Tibial artery (tissue), 4 donors: Measurements from ENCODE around the gene LRRC4B.
A peak's percentile ranks its signal among the peaks of the same experiment; 100 is the strongest.

ENCODE experiments used
- DNase-seq, 2 donors: peaks; one replicate each; pipeline ENCODE4 v3.0.0-alpha.2; 2019
- H3K27ac ChIP-seq, 2 donors: fragments of 200-600 bp; sonication (generic) in 1 of 2; 1 replicate in 1 of 2; 2 replicates in 1 of 2; pipeline ENCODE4 v1.5.1; 2018 to 2019; ENCODE audit warnings: mild to moderate bottlenecking in 1 of 2
- H3K27me3 ChIP-seq, 2 donors: fragments of 200-600 bp; sonication (generic) in 1 of 2; one replicate each; pipeline versions ENCODE4 v1.5.1 to v1.6.0; 2016 to 2019
- H3K36me3 ChIP-seq, 3 donors: fragments of 200-600 bp; sonication (generic) in 2 of 3; one replicate each; pipeline ENCODE4 v1.5.1; 2016 to 2019; ENCODE audit warnings: mild to moderate bottlenecking in 2 of 3
- H3K4me1 ChIP-seq, 4 donors: fragments of 200-600 bp; sonication (generic) in 2 of 4; 1 replicate in 3 of 4; 2 replicates in 1 of 4; pipeline ENCODE4 v1.5.1; 2016 to 2019
- H3K4me3 ChIP-seq, 2 donors: fragments of 200-600 bp; sonication (generic) in 1 of 2; 1 replicate in 1 of 2; 2 replicates in 1 of 2; pipeline ENCODE4 v1.5.1; 2018 to 2019; ENCODE audit warnings: mild to moderate bottlenecking in 2 of 2
- H3K9me3 ChIP-seq, 3 donors: fragments of 200-600 bp; sonication (generic) in 1 of 3; one replicate each; pipeline ENCODE4 v1.5.1; 2016 to 2019
- CTCF ChIP-seq, 2 experiments: fragments of 200-600 bp in 1 of 2; fragments of 450-650 bp in 1 of 2; IDR thresholded peaks; one replicate each; pipeline ENCODE4 v1.5.1; 2017 to 2019; ENCODE audit warnings: antibody characterized with exemption in 2 of 2, mild to moderate bottlenecking in 1 of 2, moderate library complexity in 1 of 2
- intact Hi-C: fragments of 100-400 bp; cut with DNase I; formaldehyde crosslinking; loops from one replicate; pipeline ENCODE4 v1.15.0; 2023; ENCODE audit warnings: low total_unique reads

LRRC4B gene

GRCh38 chr19:50501186-50501567 is 67.1 kb downstream of the LRRC4B start:
- intact Hi-C loops: no loop called here
- Histone ChIP-seq H3K27ac (no peak overlapping the region), H3K27me3 (peaks cover 0 to 10% of the 10 kb centered on the region in 2 donors), H3K36me3 (peaks cover 0 to 11% (median 10%) of the 10 kb centered on the region in 3 donors), H3K4me1 (no peaks in the 10 kb centered on the region), H3K4me3 (no peak overlapping the region), H3K9me3 (no peaks in the 10 kb centered on the region)
- no peak for DNase-seq
- no peak for TF ChIP-seq CTCF (IDR thresholded peaks at IDR 0.05)

GRCh38 chr19:50500753-50501151 is 67.5 kb downstream of the LRRC4B start:
- no peak for DNase-seq
- H3K27ac ChIP-seq: no peak overlapping the region
- H3K4me3 ChIP-seq: no peak overlapping the region
- H3K27me3 ChIP-seq: peaks cover 0 to 10% of the 10 kb centered on the region in 2 donors
- intact Hi-C loops: no loop called here
- TF ChIP-seq CTCF (IDR thresholded peaks at IDR 0.05): no peak
- H3K36me3 ChIP-seq: peaks cover 0 to 7% (median 6%) of the 10 kb centered on the region in 3 donors
- no peaks in the 10 kb centered on the region for H3K4me1 ChIP-seq
- H3K9me3 ChIP-seq: no peaks in the 10 kb centered on the region

DNA sequence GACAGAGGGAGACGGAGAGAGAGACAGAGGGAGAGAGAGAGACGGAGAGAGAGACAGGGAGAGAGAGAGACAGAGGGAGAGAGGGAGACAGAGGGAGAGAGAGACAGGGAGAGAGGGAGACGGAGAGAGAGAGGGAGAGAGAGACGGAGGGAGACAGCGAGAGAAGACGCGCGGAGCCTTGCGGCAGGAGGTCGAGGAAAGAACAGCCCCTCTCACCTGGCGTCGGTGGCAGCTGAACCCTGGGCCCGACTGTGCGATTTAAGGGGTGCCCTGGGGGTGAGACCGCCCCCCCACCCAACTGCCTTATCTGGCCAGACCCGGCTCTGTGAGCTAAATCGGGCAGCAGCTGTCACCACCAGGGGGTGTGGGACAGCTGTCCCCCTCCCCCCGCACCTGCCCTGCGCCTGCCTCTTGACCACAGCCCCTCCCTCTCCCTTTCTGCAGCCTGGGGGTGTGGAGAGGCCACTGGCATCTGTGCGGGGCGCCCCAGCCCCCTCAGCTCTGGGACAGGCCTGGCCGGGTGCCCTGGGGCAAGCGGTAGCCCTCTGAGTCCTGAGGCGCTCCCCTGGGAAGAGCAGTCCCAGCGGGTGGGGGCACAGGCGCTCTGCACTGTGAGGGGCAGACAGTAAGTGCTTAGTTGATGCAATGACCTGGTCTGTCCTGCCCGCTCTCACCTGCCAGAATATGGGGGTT is 68.0 kb downstream of the LRRC4B start:
- H3K4me1 ChIP-seq: no peaks in the 10 kb centered on the region
- no peak for DNase-seq
- no peak overlapping the region for H3K27ac ChIP-seq
- H3K27me3 ChIP-seq: peaks cover 0 to 10% of the 10 kb centered on the region in 2 donors
- TF ChIP-seq CTCF (IDR thresholded peaks at IDR 0.05): no peak
- H3K36me3 ChIP-seq: peaks cover 0 to 2% (median under 1%) of the 10 kb centered on the region in 3 donors
- H3K4me3 ChIP-seq: no peak overlapping the region
- intact Hi-C loops: no loop called here
- no peaks in the 10 kb centered on the region for H3K9me3 ChIP-seq

- DNase-seq: no peak
- Histone ChIP-seq H3K27me3 (peaks cover 0 to 10% of the 10 kb centered on the region in 2 donors), H3K9me3 (no peaks in the 10 kb centered on the region), H3K4me1 (no peaks in the 10 kb centered on the region), H3K27ac (no peak overlapping the region), H3K36me3 (no peaks in the 10 kb centered on the region), H3K4me3 (no peak overlapping the region)
- intact Hi-C loops: no loop called here
- TF ChIP-seq CTCF (IDR thresholded peaks at IDR 0.05): no peak
Measured at GRCh38 chr19:50498219-50499056, 69.8 kb downstream of the LRRC4B start.

DNA sequence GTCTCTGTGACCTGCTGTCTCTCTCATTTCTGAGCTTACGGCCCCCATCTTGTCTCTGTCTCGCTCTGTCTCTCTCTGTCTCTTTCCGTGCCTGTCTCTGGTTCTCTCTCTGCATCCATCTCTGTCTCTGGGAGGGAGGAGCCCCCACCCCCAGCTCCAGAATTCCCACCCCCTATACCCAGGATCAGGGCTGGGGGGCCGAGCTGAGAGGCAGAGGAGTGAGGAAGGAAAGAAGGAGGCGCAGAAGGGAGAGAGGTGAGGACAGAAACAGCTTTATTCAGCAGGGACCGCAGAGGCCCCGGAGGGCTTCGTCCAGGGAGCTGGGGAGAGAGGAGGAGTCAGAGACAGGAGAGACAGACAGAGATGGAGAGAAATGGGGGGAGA is 71.2 kb downstream of the LRRC4B start:
- Histone ChIP-seq H3K27ac (no peak overlapping the region), H3K4me3 (no peak overlapping the region), H3K4me1 (no peaks in the 10 kb centered on the region), H3K27me3 (peaks cover 0 to 10% of the 10 kb centered on the region in 2 donors), H3K36me3 (no peaks in the 10 kb centered on the region), H3K9me3 (no peaks in the 10 kb centered on the region)
- no peak for TF ChIP-seq CTCF (IDR thresholded peaks at IDR 0.05)
- intact Hi-C loops: no loop called here
- peak in 1 of 2 donors; percentile 39 for DNase-seq
